MCF 10A (cell line): Measurements from ENCODE around the gene HEMGN. TPM values are rescaled to one million over a fixed set of nuclear protein-coding genes. Genes with fewer than 3 reads are reported as not detected.

Source experiments
- BruUV-seq: library from RNA; stranded (reverse); fragments of 400-500 nt; replicated peaks from 2 replicates; lab custom pipeline; 2021; lab: Mats Ljungman, UMichigan
- CTCF ChIA-PET: fragments of 300-600 bp; sonication (Branson Sonifier 250); formaldehyde crosslinking; extraction: SDS; loops from one replicate; lab custom pipeline; 2021; ENCODE audit warnings: antibody characterized with exemption, inconsistent platforms; lab: Yijun Ruan, JAX
- POLR2A ChIA-PET: fragments of 300-600, 350-650 bp; sonication (Branson Sonifier 250); formaldehyde crosslinking; extraction: SDS; loops from one replicate; lab custom pipeline; 2020; ENCODE audit warnings: antibody characterized with exemption, inconsistent platforms; lab: Yijun Ruan, JAX
- DNase-seq: peaks from one replicate; pipeline ENCODE4 v3.0.0-alpha.2; 2018; ENCODE audit not compliant: unreplicated experiment
- H3K27ac Mint-ChIP-seq: one replicate; pipeline ENCODE4 v1.8.0; 2022; ENCODE audit warnings: mild to moderate bottlenecking, low read depth, mixed read lengths; ENCODE audit not compliant: unreplicated experiment
- H3K27me3 Mint-ChIP-seq: one replicate; pipeline ENCODE4 v1.8.0; 2022; ENCODE audit warnings: mixed read lengths; ENCODE audit not compliant: insufficient read depth, unreplicated experiment
- H3K36me3 Mint-ChIP-seq: one replicate; pipeline ENCODE4 v1.8.0; 2022; ENCODE audit warnings: mild to moderate bottlenecking, moderate library complexity, mixed read lengths; ENCODE audit not compliant: insufficient read depth, unreplicated experiment
- H3K4me1 Mint-ChIP-seq: one replicate; pipeline ENCODE4 v1.8.0; 2022; ENCODE audit warnings: mixed read lengths; ENCODE audit not compliant: insufficient read depth, unreplicated experiment
- H3K4me3 Mint-ChIP-seq: one replicate; pipeline ENCODE4 v1.8.0; 2022; ENCODE audit warnings: mild to moderate bottlenecking, moderate library complexity, mixed read lengths; ENCODE audit not compliant: unreplicated experiment
- H3K9me3 Mint-ChIP-seq: one replicate; pipeline ENCODE4 v1.8.0; 2022; ENCODE audit warnings: mixed read lengths; ENCODE audit not compliant: unreplicated experiment
- CTCF ChIP-seq: fragments of 200-600 bp; IDR thresholded peaks from one replicate; pipeline ENCODE4 v1.8.0; 2022; ENCODE audit warnings: antibody characterized with exemption, mild to moderate bottlenecking; ENCODE audit not compliant: unreplicated experiment
- intact Hi-C: fragments of 100-400 bp; cut with micrococcal nuclease; formaldehyde crosslinking; loops from 2 replicates; pipeline ENCODE4 v1.14.1; 2022
- total RNA-seq: library from RNA; stranded (reverse); gene quantifications from 2 replicates; pipeline ENCODE4 v1.2.3, GENCODE V29; 2022

The HEMGN gene
- total RNA-seq, 1 experiment from 2014 or later = not detected

- DNase-seq = no peak
- ChIA-PET CTCF (interaction anchor here (0.6 to 1.3 kb wide), 2 partner anchors 10 to 346 kb away, joined by 6 to 15 read pairs; no protein-coding TSS in a partner anchor), POLR2A (interaction anchor here (0.6 to 3.3 kb wide), 6 partner anchors 8 to 208 kb away, joined by 3 to 18 read pairs (median 4); partner anchors contain the start of genes ANP32B and TRMO)
- H3K4me1 Mint-ChIP-seq = peaks cover 20% of the 10 kb centered on the region
- TF ChIP-seq CTCF = no peak
- no TSS peak for BruUV-seq
- H3K27me3 Mint-ChIP-seq = no peaks in the 10 kb centered on the region
- H3K36me3 Mint-ChIP-seq = peaks cover 69% of the 10 kb centered on the region
- H3K27ac Mint-ChIP-seq = no peak overlapping the region
- no peaks in the 10 kb centered on the region for H3K9me3 Mint-ChIP-seq
- no peak overlapping the region for H3K4me3 Mint-ChIP-seq
- intact Hi-C loops = no loop called here
Observed at GRCh38 chr9:97911970-97912369, 26.0 kb downstream of the HEMGN start.

GRCh38 chr9:97911528-97911927 is 26.4 kb downstream of the HEMGN start:
- intact Hi-C loops = no loop called here
- no peaks in the 10 kb centered on the region for H3K9me3 Mint-ChIP-seq
- CTCF ChIA-PET = interaction anchor here (0.7 to 3.6 kb wide), 4 partner anchors 9 to 238 kb away, joined by 3 to 26 read pairs (median 9); partner anchors contain the start of gene TRMO
- no peak overlapping the region for H3K4me3 Mint-ChIP-seq
- BruUV-seq = no TSS peak
- peak overlapping the region; percentile 21 for H3K27ac Mint-ChIP-seq
- no peak for DNase-seq
- no peak for TF ChIP-seq CTCF
- peaks cover 69% of the 10 kb centered on the region for H3K36me3 Mint-ChIP-seq
- H3K4me1 Mint-ChIP-seq = peaks cover 20% of the 10 kb centered on the region
- POLR2A ChIA-PET = interaction anchor here (0.6 to 3.3 kb wide), 6 partner anchors 9 to 208 kb away, joined by 3 to 18 read pairs (median 4); partner anchors contain the start of genes ANP32B and TRMO
- no peaks in the 10 kb centered on the region for H3K27me3 Mint-ChIP-seq

GRCh38 chr9:97910357-97910756 is 27.6 kb downstream of the HEMGN start:
- CTCF ChIA-PET = interaction anchor here (0.6 to 3.6 kb wide), 5 partner anchors 9 to 204 kb away, joined by 4 to 26 read pairs (median 7); partner anchors contain the start of gene TRMO
- no TSS peak for BruUV-seq
- peaks cover 79% of the 10 kb centered on the region for H3K36me3 Mint-ChIP-seq
- H3K27ac Mint-ChIP-seq = peak overlapping the region; percentile 21
- POLR2A ChIA-PET = interaction anchor here (1.1 to 2.9 kb wide), 4 partner anchors 11 to 206 kb away, joined by 4 to 31 read pairs (median 5); partner anchors contain the start of genes ANP32B and TRMO
- intact Hi-C loops = no loop called here
- H3K4me1 Mint-ChIP-seq = peaks cover 20% of the 10 kb centered on the region
- DNase-seq = no peak
- no peak overlapping the region for H3K4me3 Mint-ChIP-seq
- TF ChIP-seq CTCF = no peak
- H3K27me3 Mint-ChIP-seq = no peaks in the 10 kb centered on the region
- no peaks in the 10 kb centered on the region for H3K9me3 Mint-ChIP-seq

GRCh38 chr9:97908705-97909104 is 29.3 kb downstream of the HEMGN start:
- H3K36me3 Mint-ChIP-seq = peaks cover 63% of the 10 kb centered on the region
- intact Hi-C loops = no loop called here
- no peak overlapping the region for H3K4me3 Mint-ChIP-seq
- no TSS peak for BruUV-seq
- DNase-seq = no peak
- TF ChIP-seq CTCF = no peak
- CTCF ChIA-PET = interaction anchor here (0.6 to 3.6 kb wide), 3 partner anchors 13 to 46 kb away, joined by 3 to 26 read pairs (median 3); partner anchors contain the start of gene TRMO
- H3K27ac Mint-ChIP-seq = no peak overlapping the region
- POLR2A ChIA-PET = interaction anchor here (1.1 to 2.9 kb wide), 4 partner anchors 8 to 204 kb away, joined by 3 to 31 read pairs (median 4); partner anchors contain the start of gene TRMO
- peaks cover 20% of the 10 kb centered on the region for H3K4me1 Mint-ChIP-seq
- no peaks in the 10 kb centered on the region for H3K9me3 Mint-ChIP-seq
- no peaks in the 10 kb centered on the region for H3K27me3 Mint-ChIP-seq
